ENCODE results near the gene MEGF8.

The MEGF8 gene

GRCh38 chr19:42422901-42423461 is 97.5 kb downstream of the MEGF8 start:
- peak; percentile 35 for DNase-seq

- peak; percentile 93 for DNase-seq
These were observed 98.3 kb downstream of the MEGF8 start for GRCh38 chr19:42423462-42424344.

GRCh38 chr19:42424345-42424707 is 98.9 kb downstream of the MEGF8 start:
- DNase-seq = no peak

- no peak for DNase-seq
These were observed 99.3 kb downstream of the MEGF8 start for GRCh38 chr19:42424712-42425131.

GRCh38 chr19:42426643-42427042 is 101.2 kb downstream of the MEGF8 start:
- no peak for DNase-seq

- no peak for DNase-seq
These were observed 101.9 kb downstream of the MEGF8 start, which contains the start of gene LIPE for GRCh38 chr19:42427313-42427712. Gene LIPE, minus strand, starts transcription at chr19:42427388. Its CDS starts 239 bp downstream, at chr19:42427149.
